WTC11 (cell line): ENCODE data around the gene CCNB2. TPM values are rescaled to one million over a fixed set of nuclear protein-coding genes. Genes with fewer than 3 reads are reported as not detected.

Source experiments
- ATAC-seq: fragments of 200-7000 bp; cut with Tn5 transposase; 2 replicates; pipeline ENCODE4 v1.10.0; 2021; ENCODE audit warnings: mild to moderate bottlenecking, moderate library complexity
- CTCF ChIA-PET: fragments of 300-600 bp; sonication (Branson Sonifier 250); formaldehyde crosslinking; loops from one replicate; lab custom pipeline; 2021; ENCODE audit warnings: antibody characterized with exemption; lab: Charles Lee
- POLR2A ChIA-PET: fragments of 350-600 bp; sonication (Branson Sonifier 250); formaldehyde crosslinking; loops from one replicate; lab custom pipeline; 2021; ENCODE audit warnings: antibody characterized with exemption; lab: Charles Lee
- DNase-seq: peaks from one replicate; pipeline ENCODE4 v3.0.0; 2021; ENCODE audit warnings: low spot score
- H3K27ac Mint-ChIP-seq: 2 replicates; pipeline ENCODE4 v1.8.0; 2021; ENCODE audit warnings: mixed read lengths
- H3K27me3 Mint-ChIP-seq: 2 replicates; pipeline ENCODE4 v1.8.0; 2021; ENCODE audit warnings: low read depth, mild to moderate bottlenecking, moderate library complexity, mixed read lengths
- H3K36me3 Mint-ChIP-seq: 2 replicates; pipeline ENCODE4 v1.8.0; 2021; ENCODE audit warnings: mixed read lengths
- H3K4me1 Mint-ChIP-seq: 2 replicates; pipeline ENCODE4 v1.8.0; 2022; ENCODE audit warnings: mixed read lengths
- H3K4me3 Mint-ChIP-seq: 2 replicates; pipeline ENCODE4 v1.8.0; 2021; ENCODE audit warnings: mild to moderate bottlenecking, moderate library complexity, mixed read lengths
- H3K9me3 Mint-ChIP-seq: 2 replicates; pipeline ENCODE4 v1.8.0; 2021; ENCODE audit warnings: mixed read lengths
- ATF1 ChIP-seq: sonication (generic); formaldehyde crosslinking; IDR thresholded peaks from 2 replicates; pipeline ENCODE4 v1.8.1; 2023; ENCODE audit warnings: mild to moderate bottlenecking, moderate library complexity, missing genetic modification reagents
- ATF2 ChIP-seq: sonication (generic); formaldehyde crosslinking; IDR thresholded peaks from 2 replicates; pipeline ENCODE4 v1.8.1; 2022; ENCODE audit warnings: low read depth, missing genetic modification reagents, borderline replicate concordance
- CBFB ChIP-seq: sonication (generic); formaldehyde crosslinking; IDR thresholded peaks from 2 replicates; pipeline ENCODE4 v1.8.1; 2022; ENCODE audit warnings: mild to moderate bottlenecking, low read depth, missing genetic modification reagents
- E2F4 ChIP-seq: sonication (generic); formaldehyde crosslinking; IDR thresholded peaks from 2 replicates; pipeline ENCODE4 v1.8.1; 2022; ENCODE audit warnings: low read depth, mild to moderate bottlenecking, moderate library complexity, missing genetic modification reagents, borderline replicate concordance
- ELF4 ChIP-seq: sonication (generic); formaldehyde crosslinking; IDR thresholded peaks from 2 replicates; pipeline ENCODE4 v1.8.1; 2022; ENCODE audit warnings: low read depth, mild to moderate bottlenecking, moderate library complexity, missing genetic modification reagents
- ETV6 ChIP-seq: sonication (generic); formaldehyde crosslinking; IDR thresholded peaks from 2 replicates; pipeline ENCODE4 v1.8.1; 2022; ENCODE audit warnings: mild to moderate bottlenecking, missing genetic modification reagents
- FOXP1 ChIP-seq: sonication (generic); formaldehyde crosslinking; IDR thresholded peaks from 2 replicates; pipeline ENCODE4 v1.8.0; 2022; ENCODE audit warnings: missing genetic modification reagents, mild to moderate bottlenecking, moderate library complexity, borderline replicate concordance
- GTF2I ChIP-seq: fragments of 250-450 bp; sonication (Bioruptor Pico); conservative IDR thresholded peaks from 2 replicates; pipeline ENCODE4 v1.4.0; 2021; ENCODE audit warnings: mild to moderate bottlenecking
- IRF2 ChIP-seq: sonication (generic); formaldehyde crosslinking; IDR thresholded peaks from 2 replicates; pipeline ENCODE4 v1.8.0; 2022; ENCODE audit warnings: low read depth, missing genetic modification reagents, borderline replicate concordance
- JUN ChIP-seq: sonication (generic); formaldehyde crosslinking; IDR thresholded peaks from 2 replicates; pipeline ENCODE4 v1.8.0; 2023; ENCODE audit warnings: mild to moderate bottlenecking, missing genetic modification reagents
- MXD4 ChIP-seq: fragments of 250-450 bp; sonication (Bioruptor Pico); IDR thresholded peaks from 2 replicates; pipeline ENCODE4 v1.8.0; 2021; ENCODE audit warnings: mild to moderate bottlenecking, moderate library complexity, borderline replicate concordance
- MYBL2 ChIP-seq: sonication (generic); formaldehyde crosslinking; IDR thresholded peaks from 2 replicates; pipeline ENCODE4 v1.8.1; 2023; ENCODE audit warnings: mild to moderate bottlenecking, moderate library complexity, missing genetic modification reagents
- NR2C2 ChIP-seq: sonication (generic); formaldehyde crosslinking; IDR thresholded peaks from 2 replicates; pipeline ENCODE4 v1.8.0; 2022; ENCODE audit warnings: mild to moderate bottlenecking, missing genetic modification reagents
- NR3C1 ChIP-seq: sonication (generic); formaldehyde crosslinking; conservative IDR thresholded peaks from 2 replicates; pipeline ENCODE4 v1.8.1; 2023; ENCODE audit warnings: low read depth, mild to moderate bottlenecking, missing genetic modification reagents
- SMAD3 ChIP-seq: sonication (generic); formaldehyde crosslinking; IDR thresholded peaks from 2 replicates; pipeline ENCODE4 v1.8.0; 2022; ENCODE audit warnings: missing genetic modification reagents, mild to moderate bottlenecking, borderline replicate concordance
- SP1 ChIP-seq: sonication (generic); formaldehyde crosslinking; conservative IDR thresholded peaks from 2 replicates; pipeline ENCODE4 v1.8.1; 2022; ENCODE audit warnings: missing genetic modification reagents
- TEAD4 ChIP-seq: sonication (generic); formaldehyde crosslinking; IDR thresholded peaks from 2 replicates; pipeline ENCODE4 v1.8.0; 2022; ENCODE audit warnings: mild to moderate bottlenecking, missing genetic modification reagents
- ZNF219 ChIP-seq: sonication (generic); formaldehyde crosslinking; IDR thresholded peaks from 2 replicates; pipeline ENCODE4 v1.8.0; 2023; ENCODE audit warnings: missing genetic modification reagents, mild to moderate bottlenecking, borderline replicate concordance
- ZNF416 ChIP-seq: fragments of 250-450 bp; sonication (Bioruptor Pico); IDR thresholded peaks from 2 replicates; pipeline ENCODE4 v1.9.0; 2021; ENCODE audit warnings: mild to moderate bottlenecking, inconsistent platforms
- ZNF671 ChIP-seq: fragments of 250-450 bp; sonication (Bioruptor Pico); IDR thresholded peaks from 2 replicates; pipeline ENCODE4 v1.8.0; 2021; ENCODE audit warnings: mild to moderate bottlenecking
- ZSCAN18 ChIP-seq: fragments of 250-450 bp; sonication (Bioruptor Pico); IDR thresholded peaks from 2 replicates; pipeline ENCODE4 v2.1.2; 2022; ENCODE audit warnings: mild to moderate bottlenecking, moderate library complexity
- total RNA-seq: library from RNA; stranded (reverse); gene quantifications from 3 replicates; pipeline ENCODE4 v1.2.3, GENCODE V29; 2021
- TF ChIP-seq, protein P1 (sequence below): sonication (generic); formaldehyde crosslinking; IDR thresholded peaks from 2 replicates; pipeline ENCODE4 v1.8.0; 2022; ENCODE audit warnings: mild to moderate bottlenecking, missing genetic modification reagents
- TF ChIP-seq, protein P2 (sequence below): sonication (generic); formaldehyde crosslinking; IDR thresholded peaks from 2 replicates; pipeline ENCODE4 v1.8.1; 2023; ENCODE audit warnings: mild to moderate bottlenecking, missing genetic modification reagents
- TF ChIP-seq, protein P3 (sequence below): sonication (generic); formaldehyde crosslinking; IDR thresholded peaks from 2 replicates; pipeline ENCODE4 v1.8.1; 2022; ENCODE audit warnings: missing genetic modification reagents, borderline replicate concordance
- TF ChIP-seq, protein P4 (sequence below): fragments of 250-450 bp; sonication (Bioruptor Pico); IDR thresholded peaks from 2 replicates; pipeline ENCODE4 v1.9.0; 2021; ENCODE audit warnings: mild to moderate bottlenecking
- TF ChIP-seq, protein P5 (sequence below): fragments of 250-450 bp; sonication (Bioruptor Pico); conservative IDR thresholded peaks from 2 replicates; pipeline ENCODE4 v1.9.0; 2021; ENCODE audit warnings: mild to moderate bottlenecking

Gene CCNB2
- total RNA-seq, 1 experiment from 2014 or later: 93.3 TPM

DNA sequence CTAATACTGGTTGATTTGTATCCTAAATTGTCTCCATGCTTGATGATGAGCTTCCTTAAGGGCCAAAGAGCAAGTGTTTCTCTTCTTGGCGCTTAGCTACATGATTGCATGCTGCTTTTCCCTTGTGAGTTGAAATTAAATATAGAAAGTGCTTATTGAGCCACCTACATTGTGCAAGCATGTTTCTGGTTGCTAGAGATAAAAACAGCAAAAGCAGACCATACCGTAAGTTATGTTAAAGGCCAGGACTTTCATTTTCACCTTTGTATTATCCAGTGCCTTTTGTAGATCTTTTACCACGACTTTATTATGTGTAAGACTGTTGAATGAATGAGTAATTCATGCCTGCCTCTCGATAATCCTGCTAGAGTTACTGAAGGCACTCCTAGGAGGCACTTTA lies 41.9 kb upstream of the CCNB2 start:
- no peak overlapping the region for H3K27ac Mint-ChIP-seq
- TF ChIP-seq, protein P1, sequence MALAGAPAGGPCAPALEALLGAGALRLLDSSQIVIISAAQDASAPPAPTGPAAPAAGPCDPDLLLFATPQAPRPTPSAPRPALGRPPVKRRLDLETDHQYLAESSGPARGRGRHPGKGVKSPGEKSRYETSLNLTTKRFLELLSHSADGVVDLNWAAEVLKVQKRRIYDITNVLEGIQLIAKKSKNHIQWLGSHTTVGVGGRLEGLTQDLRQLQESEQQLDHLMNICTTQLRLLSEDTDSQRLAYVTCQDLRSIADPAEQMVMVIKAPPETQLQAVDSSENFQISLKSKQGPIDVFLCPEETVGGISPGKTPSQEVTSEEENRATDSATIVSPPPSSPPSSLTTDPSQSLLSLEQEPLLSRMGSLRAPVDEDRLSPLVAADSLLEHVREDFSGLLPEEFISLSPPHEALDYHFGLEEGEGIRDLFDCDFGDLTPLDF (CRISPR knock-in tag): no peak
- TF ChIP-seq MXD4 (CRISPR knock-in tag): no peak
- no peak for TF ChIP-seq JUN (CRISPR knock-in tag)
- no peak for TF ChIP-seq MYBL2 (CRISPR knock-in tag)
- TF ChIP-seq GTF2I (CRISPR knock-in tag): no peak
- no peak for TF ChIP-seq ATF1 (CRISPR knock-in tag)
- TF ChIP-seq, protein P2, sequence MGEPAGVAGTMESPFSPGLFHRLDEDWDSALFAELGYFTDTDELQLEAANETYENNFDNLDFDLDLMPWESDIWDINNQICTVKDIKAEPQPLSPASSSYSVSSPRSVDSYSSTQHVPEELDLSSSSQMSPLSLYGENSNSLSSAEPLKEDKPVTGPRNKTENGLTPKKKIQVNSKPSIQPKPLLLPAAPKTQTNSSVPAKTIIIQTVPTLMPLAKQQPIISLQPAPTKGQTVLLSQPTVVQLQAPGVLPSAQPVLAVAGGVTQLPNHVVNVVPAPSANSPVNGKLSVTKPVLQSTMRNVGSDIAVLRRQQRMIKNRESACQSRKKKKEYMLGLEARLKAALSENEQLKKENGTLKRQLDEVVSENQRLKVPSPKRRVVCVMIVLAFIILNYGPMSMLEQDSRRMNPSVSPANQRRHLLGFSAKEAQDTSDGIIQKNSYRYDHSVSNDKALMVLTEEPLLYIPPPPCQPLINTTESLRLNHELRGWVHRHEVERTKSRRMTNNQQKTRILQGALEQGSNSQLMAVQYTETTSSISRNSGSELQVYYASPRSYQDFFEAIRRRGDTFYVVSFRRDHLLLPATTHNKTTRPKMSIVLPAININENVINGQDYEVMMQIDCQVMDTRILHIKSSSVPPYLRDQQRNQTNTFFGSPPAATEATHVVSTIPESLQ (CRISPR knock-in tag): no peak
- no peak for TF ChIP-seq ZNF219 (CRISPR knock-in tag)
- TF ChIP-seq TEAD4 (CRISPR knock-in tag): no peak
- TF ChIP-seq, protein P3, sequence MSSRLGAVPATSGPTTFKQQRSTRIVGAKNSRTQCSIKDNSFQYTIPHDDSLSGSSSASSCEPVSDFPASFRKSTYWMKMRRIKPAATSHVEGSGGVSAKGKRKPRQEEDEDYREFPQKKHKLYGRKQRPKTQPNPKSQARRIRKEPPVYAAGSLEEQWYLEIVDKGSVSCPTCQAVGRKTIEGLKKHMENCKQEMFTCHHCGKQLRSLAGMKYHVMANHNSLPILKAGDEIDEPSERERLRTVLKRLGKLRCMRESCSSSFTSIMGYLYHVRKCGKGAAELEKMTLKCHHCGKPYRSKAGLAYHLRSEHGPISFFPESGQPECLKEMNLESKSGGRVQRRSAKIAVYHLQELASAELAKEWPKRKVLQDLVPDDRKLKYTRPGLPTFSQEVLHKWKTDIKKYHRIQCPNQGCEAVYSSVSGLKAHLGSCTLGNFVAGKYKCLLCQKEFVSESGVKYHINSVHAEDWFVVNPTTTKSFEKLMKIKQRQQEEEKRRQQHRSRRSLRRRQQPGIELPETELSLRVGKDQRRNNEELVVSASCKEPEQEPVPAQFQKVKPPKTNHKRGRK (CRISPR knock-in tag): no peak
- TF ChIP-seq SMAD3 (CRISPR knock-in tag): no peak
- no peak for TF ChIP-seq ZSCAN18 (CRISPR knock-in tag)
- TF ChIP-seq NR2C2 (CRISPR knock-in tag): no peak
- TF ChIP-seq ELF4: no peak
- no peak for TF ChIP-seq FOXP1 (CRISPR knock-in tag)
- no peak for TF ChIP-seq ZNF416
- TF ChIP-seq ATF2: no peak
- no peak for TF ChIP-seq ZNF671
- TF ChIP-seq CBFB (CRISPR knock-in tag): no peak
- no peak for TF ChIP-seq SP1 (CRISPR knock-in tag)
- CTCF ChIA-PET: no interaction called here
- H3K36me3 Mint-ChIP-seq: peaks cover 45% of the 10 kb centered on the region
- H3K4me1 Mint-ChIP-seq: no peaks in the 10 kb centered on the region
- H3K4me3 Mint-ChIP-seq: no peak overlapping the region
- DNase-seq: no peak
- H3K27me3 Mint-ChIP-seq: no peaks in the 10 kb centered on the region
- POLR2A ChIA-PET: no interaction called here
- H3K9me3 Mint-ChIP-seq: no peaks in the 10 kb centered on the region
- ATAC-seq: no peak

DNA sequence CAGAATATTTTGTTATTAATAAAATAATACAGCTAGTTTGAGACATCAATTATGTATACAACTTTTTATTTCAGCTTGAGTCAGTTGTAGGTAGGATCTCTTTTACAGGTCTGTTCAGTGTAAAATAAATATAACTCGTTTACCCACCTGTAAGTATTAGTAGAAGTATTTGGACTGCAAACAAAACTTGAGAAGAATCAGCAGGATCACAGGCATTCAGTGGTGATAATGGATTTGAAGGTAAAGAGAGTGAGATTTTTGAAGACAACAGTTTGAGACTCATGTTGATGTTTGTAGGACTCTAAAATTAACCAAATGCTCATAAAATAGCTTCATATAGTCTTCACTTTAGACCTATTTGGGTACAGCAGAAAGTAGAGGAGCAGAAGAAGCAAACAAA lies 35.5 kb upstream of the CCNB2 start:
- Mint-ChIP-seq H3K36me3 (peaks cover 58% of the 10 kb centered on the region), H3K27ac (no peak overlapping the region), H3K4me1 (no peaks in the 10 kb centered on the region), H3K4me3 (no peak overlapping the region), H3K27me3 (no peaks in the 10 kb centered on the region), H3K9me3 (peaks cover 11% of the 10 kb centered on the region)
- ATAC-seq (no peak), DNase-seq (no peak)
- POLR2A ChIA-PET: no interaction called here
- CTCF ChIA-PET: interaction anchor here (1.0 kb wide), 1 partner anchor 89 kb away, joined by 3 read pairs; no protein-coding TSS in a partner anchor
- TF ChIP-seq E2F4 (CRISPR knock-in tag): no peak
- TF ChIP-seq, protein P4, sequence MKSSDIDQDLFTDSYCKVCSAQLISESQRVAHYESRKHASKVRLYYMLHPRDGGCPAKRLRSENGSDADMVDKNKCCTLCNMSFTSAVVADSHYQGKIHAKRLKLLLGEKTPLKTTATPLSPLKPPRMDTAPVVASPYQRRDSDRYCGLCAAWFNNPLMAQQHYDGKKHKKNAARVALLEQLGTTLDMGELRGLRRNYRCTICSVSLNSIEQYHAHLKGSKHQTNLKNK (CRISPR knock-in tag): no peak
- no peak for TF ChIP-seq SP1 (CRISPR knock-in tag)
- TF ChIP-seq, protein P5, sequence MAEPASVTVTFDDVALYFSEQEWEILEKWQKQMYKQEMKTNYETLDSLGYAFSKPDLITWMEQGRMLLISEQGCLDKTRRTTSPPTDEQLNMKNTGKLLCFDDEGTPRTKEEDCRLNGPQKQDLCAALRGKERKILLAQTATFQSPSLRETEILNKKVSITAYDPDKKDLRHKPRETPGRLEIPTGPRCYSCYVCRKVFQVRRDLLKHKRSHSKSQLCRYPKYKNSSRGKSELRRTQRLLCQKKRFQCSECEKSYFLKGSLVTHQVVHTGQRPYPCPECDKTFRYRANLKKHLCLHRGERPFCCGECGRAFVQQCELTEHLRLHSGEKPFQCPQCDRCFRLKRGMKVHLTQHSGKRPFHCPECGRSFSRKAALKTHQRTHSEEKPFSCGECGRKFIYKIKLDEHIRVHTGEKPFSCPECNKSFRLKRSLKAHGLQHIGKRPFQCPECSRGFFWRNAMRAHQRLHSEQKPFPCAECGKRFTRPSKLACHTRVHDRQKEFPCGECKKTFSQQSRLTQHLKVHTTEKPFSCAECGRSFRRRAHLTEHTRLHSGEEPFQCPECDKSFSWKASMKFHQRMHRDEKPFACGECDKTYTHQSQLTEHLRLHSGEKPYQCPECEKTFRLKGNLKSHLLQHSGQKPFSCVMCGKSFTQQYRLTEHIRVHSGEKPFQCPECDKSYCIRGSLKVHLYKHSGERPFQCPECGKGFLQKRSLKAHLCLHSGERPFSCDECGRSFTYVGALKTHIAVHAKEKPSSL (CRISPR knock-in tag): no peak
- TF ChIP-seq IRF2: no peak
- no peak for TF ChIP-seq ETV6
- no peak for TF ChIP-seq NR3C1 (CRISPR knock-in tag)
